ENCODE results near the gene LCE7A.

Gene LCE7A

DNA sequence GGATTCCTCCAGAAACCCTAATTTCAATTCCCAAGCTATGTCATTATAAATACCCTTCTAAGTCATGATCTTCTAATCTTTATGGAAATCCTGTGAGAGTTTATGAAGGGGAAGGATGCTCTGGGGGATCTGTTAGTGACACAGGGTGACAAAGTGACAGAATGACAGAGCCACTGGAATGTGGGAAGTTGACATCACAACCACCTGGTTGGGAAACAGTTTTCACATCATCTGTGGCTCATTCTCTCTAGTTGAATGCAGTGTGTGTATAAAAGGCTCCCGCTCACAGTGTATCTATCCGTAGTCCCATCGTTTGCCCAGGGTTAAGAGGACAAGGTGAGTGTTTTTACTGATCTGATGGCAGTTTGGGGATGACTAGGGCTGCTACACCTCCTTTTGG is at the start of gene LCE7A:
Gene LCE7A, plus strand, starts transcription at position 301 of the 400 bp plus-strand sequence. CDS start 702 bp downstream, outside the sequence.
- DNase-seq, result no peak

- no peak for DNase-seq
These were observed 48.7 kb upstream of the LCE7A start for GRCh38 chr1:152811050-152811449.

GRCh38 chr1:152811671-152812070 is 48.1 kb upstream of the LCE7A start, which contains the start of gene LCE1B:
Gene LCE1B (plus strand): TSS chr1:152811971. CDS start chr1:152812447, 476 bp downstream.
- no peak for DNase-seq

DNA sequence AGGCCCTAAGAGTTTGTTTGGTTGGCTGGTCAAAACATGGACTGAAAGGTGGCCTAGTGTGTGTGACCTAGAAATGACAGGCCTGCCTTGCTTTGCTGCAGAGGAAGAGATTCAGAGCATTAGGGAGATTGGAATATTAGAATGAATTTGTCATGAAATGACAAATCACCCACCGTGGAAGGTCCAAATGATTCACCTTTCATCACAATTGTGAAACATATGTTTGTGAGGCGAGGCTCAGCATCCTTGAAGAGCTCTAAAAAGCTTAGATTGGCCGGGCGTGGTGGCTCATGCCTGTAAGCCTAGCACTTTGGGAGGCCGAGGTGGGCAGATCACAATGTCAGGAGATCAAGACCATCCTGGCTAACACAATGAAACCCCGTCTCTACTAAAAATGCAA is 42.5 kb upstream of the LCE7A start:
- no peak for DNase-seq

DNA sequence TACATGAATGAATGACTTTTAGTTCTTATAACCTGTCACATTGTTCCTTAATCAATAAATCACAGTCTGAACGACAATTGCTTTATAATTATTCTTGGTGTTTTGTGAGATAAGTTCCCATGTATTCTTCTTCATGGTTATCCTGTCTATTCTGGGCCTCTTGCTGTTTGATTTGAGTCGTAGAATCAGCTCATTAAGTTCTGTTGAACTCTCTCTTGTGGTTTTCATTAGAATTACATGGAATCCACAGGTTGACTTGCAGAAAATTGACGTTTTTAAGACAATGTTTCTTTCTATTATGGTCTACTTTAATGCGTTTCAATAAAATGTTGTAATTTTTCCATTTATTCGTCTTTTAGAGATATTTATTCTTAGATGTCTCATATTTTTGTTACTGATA is 36.5 kb upstream of the LCE7A start:
- DNase-seq, result no peak

- DNase-seq, result no peak
These were observed 34.8 kb upstream of the LCE7A start for GRCh38 chr1:152824964-152825363.

DNA sequence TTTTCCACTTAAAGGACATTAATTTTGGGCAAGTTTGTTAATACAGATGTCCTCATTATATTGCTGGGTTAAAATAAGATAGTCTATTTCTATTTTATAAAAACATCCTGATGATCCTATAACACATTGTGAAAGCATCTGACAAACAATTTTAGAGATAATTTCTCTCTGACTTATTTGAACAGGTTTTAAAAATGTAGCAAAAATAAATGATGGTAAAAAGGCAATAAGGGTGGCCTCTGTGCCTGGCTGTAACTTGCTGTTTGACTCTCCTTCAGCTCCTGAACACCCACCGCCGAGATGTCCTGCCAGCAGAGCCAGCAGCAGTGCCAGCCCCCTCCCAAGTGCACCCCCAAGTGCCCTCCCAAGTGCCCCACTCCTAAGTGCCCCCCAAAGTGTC is 32.6 kb upstream of the LCE7A start, which contains the start of gene LCE1A:
Gene LCE1A, plus strand, starts transcription at position 301 of the 400 bp plus-strand sequence. Its CDS starts 0 bp downstream, at position 301.
- no peak for DNase-seq

DNA sequence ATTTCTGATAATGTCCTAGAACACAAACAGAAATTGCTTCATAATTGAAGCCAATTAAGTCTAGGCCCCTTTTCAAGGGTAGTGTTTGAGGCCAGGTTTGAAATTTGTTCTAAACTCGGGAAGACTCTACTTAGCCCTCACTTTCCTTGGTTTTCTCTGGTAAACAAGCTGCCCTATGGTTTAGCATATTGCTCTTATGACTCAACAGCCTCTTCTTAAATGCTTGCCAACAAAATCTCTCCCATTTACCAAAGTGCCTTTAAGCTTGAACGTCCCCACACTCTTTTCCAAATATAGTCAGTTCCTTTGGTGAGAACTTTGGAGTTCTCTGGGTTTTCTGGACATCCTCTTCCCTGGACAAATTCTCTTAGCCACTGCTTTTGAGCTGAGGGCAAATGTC is 22.9 kb upstream of the LCE7A start:
- no peak for DNase-seq

- DNase-seq, result no peak
These were observed 17.2 kb upstream of the LCE7A start, which contains the start of gene LCE6A for GRCh38 chr1:152842556-152842955. Gene LCE6A (plus strand): TSS chr1:152842856. CDS start chr1:152843521, 665 bp downstream.

- DNase-seq, result no peak
These were observed 4.1 kb upstream of the LCE7A start for GRCh38 chr1:152855661-152856060.

- no peak for DNase-seq
These were observed 1.7 kb upstream of the LCE7A start for GRCh38 chr1:152858062-152858461.

- DNase-seq, result no peak
These were observed 333 bp downstream of the LCE7A start for GRCh38 chr1:152860129-152860528.

DNA sequence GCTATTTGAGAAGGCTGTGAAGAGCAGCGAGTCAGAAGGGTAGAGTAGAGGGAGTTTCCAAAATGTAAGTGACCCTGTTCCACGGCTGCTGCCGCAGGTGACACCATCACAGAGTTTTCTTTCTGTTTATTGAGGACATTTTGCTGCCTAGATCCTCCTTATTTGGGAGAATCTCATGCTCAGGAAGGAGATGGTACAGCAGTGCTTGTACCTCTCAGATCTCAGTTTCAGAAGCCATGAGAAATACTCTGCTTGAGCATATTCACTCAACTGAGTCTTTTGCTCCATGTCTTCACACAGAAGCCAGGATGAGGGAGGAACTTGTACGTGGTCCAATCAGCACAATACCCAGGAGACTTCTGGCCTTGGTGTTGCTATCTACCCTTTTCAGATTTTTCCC is 1.6 kb downstream of the LCE7A start:
- no peak for DNase-seq

DNA sequence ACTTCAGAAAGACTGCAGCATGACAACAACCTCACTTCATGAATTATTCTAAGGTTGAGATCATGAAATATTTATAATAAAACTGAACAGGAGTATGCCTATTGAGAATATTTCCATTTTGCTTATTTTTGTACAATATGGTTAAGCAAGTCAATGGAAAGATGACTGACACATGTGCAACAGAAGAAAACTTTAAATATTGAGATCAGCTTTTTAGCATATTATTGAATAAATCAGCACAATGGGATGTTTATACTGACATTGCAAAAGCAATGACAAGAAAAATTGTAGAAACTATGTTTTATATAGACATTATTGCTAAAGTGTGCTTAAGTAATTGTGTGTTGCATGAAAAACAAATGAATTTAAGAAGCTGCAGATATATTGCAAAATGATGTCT is 4.6 kb downstream of the LCE7A start:
- no peak for DNase-seq

DNA sequence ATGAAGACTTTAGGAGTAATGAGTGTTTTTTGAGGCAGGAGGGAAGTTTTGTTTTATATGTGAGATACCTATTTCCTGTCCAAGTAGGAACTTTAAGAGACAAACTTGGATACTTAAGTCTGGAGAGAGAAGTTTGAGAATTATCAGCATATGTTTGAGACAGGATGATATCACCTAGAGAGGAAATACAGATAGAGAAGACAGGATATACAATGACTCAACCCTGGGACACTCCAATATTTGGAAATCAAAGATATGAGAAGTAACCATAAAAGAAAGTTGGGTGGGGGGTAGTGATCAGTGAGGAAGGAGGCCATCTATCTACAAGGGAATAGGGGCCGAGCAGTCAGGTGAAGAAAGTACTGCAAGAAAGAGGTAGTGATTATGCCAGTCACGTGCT is 6.5 kb downstream of the LCE7A start:
- DNase-seq, result no peak

- DNase-seq, result peak; percentile 76
These were observed 10.1 kb downstream of the LCE7A start for GRCh38 chr1:152869808-152870419.

DNA sequence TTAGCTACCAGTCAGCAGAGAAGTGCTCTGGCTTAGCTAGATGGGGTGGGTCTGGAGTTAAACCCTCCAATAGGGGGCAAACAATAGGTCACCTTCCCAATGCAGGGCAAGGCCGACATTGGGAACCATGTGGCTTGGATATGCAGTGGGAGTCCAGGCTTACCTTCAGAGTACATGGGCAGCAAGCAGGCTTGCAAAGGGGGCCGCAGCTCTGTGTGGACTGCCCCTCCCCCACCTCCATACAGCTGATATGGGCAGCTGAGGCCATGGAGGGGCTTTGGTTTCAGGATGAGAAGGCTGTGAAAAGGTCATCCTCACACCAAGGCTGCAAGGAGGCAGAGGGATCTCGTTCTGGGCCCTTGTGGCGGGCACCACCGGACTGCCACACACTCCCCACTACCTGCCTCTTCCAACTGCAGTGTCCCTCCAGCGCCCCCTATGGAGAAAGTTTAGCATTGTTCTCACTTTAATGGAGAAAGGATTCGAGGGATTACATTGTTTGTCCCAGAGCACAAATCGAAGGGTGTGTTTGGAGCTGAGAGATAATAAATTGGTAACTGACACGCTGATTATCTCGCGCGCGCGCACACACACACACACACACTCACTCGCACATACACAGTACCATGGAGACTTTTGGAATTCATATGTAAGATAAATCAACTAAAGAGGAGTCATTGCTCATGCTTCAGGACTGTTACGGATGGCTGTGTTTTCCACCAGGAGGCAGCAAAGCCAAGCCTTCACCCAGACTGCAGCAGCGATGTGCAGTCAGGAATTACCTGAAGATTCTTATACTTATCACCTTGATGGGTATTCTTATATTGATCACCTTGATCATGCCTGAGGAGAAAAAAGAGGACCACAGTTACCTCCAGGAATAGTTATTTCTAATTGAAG is 11.3 kb downstream of the LCE7A start:
- peak; percentile 41 for DNase-seq

GRCh38 chr1:152871731-152872126 is 11.9 kb downstream of the LCE7A start:
- DNase-seq, result no peak

DNA sequence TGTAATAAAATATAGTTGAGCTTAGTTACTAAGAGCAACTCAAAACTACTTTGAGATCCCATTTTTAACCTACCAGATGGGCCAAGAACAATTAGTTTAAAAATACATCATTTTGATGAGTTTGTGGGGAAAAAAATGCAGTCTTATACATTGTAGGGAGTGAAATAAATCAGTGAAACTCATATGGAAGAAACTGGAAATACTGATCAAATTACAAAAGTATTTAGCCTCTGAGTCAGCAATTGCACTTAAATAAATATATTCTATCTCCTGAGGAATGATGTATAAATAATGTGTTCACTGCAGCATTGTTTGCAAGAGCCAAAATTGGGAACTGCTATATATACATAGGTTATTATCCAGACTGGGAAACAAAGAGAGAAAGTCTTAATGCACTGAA is 13.7 kb downstream of the LCE7A start:
- no peak for DNase-seq

- no peak for DNase-seq
These were observed 17.0 kb downstream of the LCE7A start for GRCh38 chr1:152876827-152877226.

GRCh38 chr1:152878042-152878441 is 18.2 kb downstream of the LCE7A start, which contains the start of gene SMCP:
Gene SMCP (plus strand): TSS chr1:152878322. CDS start chr1:152884423, 6,101 bp downstream.
- peak; percentile 46 for DNase-seq

- DNase-seq, result no peak
These were observed 19.9 kb downstream of the LCE7A start for GRCh38 chr1:152879559-152880198.

GRCh38 chr1:152880316-152880715 is 20.5 kb downstream of the LCE7A start:
- no peak for DNase-seq

Measured in activated CD4-positive, alpha-beta T cell treated with anti-CD3 and anti-CD28 coated beads, Interleukin-2, Interleukin-6, amounts not matched to agents 100 ng/mL and 50 ng/mL, durations not matched to agents 16 hours and 8 hours (primary cell).